ENCODE data around the gene FBXL16. TPM values are rescaled to one million over a fixed set of nuclear protein-coding genes. Genes with fewer than 3 reads are reported as not detected.
"Not testable (repeated sequence)": the region's sequence is repeated elsewhere in the genome, so short reads cannot be mapped to it uniquely, and the experiment has no call there.

Gene FBXL16, protein sequence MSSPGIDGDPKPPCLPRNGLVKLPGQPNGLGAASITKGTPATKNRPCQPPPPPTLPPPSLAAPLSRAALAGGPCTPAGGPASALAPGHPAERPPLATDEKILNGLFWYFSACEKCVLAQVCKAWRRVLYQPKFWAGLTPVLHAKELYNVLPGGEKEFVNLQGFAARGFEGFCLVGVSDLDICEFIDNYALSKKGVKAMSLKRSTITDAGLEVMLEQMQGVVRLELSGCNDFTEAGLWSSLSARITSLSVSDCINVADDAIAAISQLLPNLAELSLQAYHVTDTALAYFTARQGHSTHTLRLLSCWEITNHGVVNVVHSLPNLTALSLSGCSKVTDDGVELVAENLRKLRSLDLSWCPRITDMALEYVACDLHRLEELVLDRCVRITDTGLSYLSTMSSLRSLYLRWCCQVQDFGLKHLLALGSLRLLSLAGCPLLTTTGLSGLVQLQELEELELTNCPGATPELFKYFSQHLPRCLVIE
- total RNA-seq (10 to 100 TPM in 1 of 2 experiments, 1 to 10 TPM in 1; 7.6 to 11.1 TPM), polyA plus RNA-seq (16.9 TPM)

DNA sequence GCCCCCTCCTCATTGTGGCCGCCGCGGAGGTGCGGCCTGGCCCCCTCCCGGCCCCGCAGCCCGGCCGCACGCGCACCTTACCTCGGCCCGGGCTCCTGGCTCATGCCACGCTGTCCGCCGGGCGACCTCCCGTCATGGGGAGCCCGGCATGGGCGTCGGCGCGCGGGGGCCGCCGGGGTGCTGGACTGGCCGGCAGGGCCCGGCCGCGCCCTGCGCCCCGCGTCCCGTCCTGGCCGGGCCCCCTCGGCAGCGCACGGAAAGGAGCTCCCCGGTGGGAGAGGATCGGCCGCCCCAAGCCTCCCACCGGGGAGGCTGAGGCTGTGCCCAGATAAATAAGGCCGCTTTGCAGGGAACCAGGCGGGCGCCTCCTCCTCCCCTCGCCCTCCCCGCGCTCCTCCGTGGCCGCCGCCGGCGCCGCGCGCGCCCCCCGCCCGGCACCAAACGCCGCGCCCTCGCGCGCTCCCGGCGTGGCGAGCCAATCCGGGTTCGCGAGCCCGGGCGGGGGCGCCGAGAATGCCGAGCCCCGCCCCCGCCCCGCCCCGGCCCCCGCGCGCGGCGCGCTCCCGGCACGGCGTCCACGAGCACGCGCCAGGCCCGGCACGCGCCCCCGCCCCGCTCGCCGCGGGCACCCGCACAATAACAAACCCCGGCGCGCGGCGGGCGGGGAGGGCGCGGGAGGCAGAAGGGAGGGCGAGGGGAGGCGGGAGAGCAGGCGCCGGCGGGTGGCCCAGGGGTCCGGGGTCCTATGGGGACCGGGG is at the start of gene FBXL16:
Gene FBXL16 (minus strand): TSS at position 371 of the 758 bp plus-strand sequence. CDS start 8,396 bp downstream, outside the sequence.
- ChIA-PET POLR2A (no interaction called here), CTCF (interaction anchor here (22.8 kb wide), 1 partner anchor 31 kb away, joined by 332 read pairs; the partner anchor contains the start of genes CIAO3 and HAGHL)
- Mint-ChIP-seq H3K9me3 (no peaks in the 10 kb centered on the region), H3K27ac (no peak within 1 kb of the TSS), H3K4me3 (peak within 1 kb of the TSS in 3 of 7 donors; percentile 29 to 81 (median 41)), H3K27me3 (peaks cover 36 to 47% of the 10 kb centered on the region in 2 donors), H3K36me3 (no peaks in the 10 kb centered on the region), H3K4me1 (peaks cover 0 to 17% (median 4%) of the 10 kb centered on the region in 3 donors)
- Histone ChIP-seq H3K4me1 (ENCODE audit: insufficient read depth, low read length) (peaks cover 5% of the 10 kb centered on the region), H3K9me3 (ENCODE audit: low read length) (no peaks in the 10 kb centered on the region), H3K27me3 (ENCODE audit: insufficient read depth, low read length, poor library complexity, severe bottlenecking) (peaks cover 69% of the 10 kb centered on the region), H3K27ac (ENCODE audit: low read depth, low read length) (no peak within 1 kb of the TSS), H3K36me3 (ENCODE audit: insufficient read depth, low read length) (no peaks in the 10 kb centered on the region), H3K4me3 (ENCODE audit: low read length) (no peak within 1 kb of the TSS)
- no peak for DNase-seq

DNA sequence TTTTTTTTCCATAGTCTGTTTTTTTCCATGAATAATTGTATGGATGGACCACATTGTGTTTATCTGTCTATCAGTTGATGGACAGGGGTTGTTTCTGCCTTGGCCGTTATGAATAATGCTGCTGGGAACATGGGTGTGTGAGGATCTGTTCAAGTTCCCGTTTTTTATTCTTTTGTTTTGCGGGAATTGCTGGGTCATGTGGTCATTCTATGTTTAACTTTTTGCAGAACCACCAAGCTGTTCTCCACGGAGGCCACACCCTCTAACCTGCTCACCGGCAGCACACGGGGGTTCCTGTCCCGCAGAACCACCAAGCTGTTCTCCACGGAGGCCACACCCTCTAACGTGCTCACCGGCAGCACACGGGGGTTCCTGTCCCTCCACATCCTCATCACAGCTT is 49.1 kb upstream of the FBXL16 start:
- POLR2A ChIA-PET: no interaction called here
- Mint-ChIP-seq H3K4me1 (peaks cover 0 to 3% (median 2%) of the 10 kb centered on the region in 3 donors), H3K27me3 (peaks cover 6 to 7% of the 10 kb centered on the region in 2 donors), H3K36me3 (peaks cover 0 to 2% (median 0%) of the 10 kb centered on the region in 3 donors), H3K4me3 (no peak overlapping the region), H3K9me3 (peaks cover 0 to 3% (median 0%) of the 10 kb centered on the region in 5 donors), H3K27ac (no peak overlapping the region)
- Histone ChIP-seq H3K4me3 (ENCODE audit: low read length) (no peak overlapping the region), H3K36me3 (ENCODE audit: insufficient read depth, low read length) (no peaks in the 10 kb centered on the region), H3K27ac (ENCODE audit: low read depth, low read length) (no peak overlapping the region), H3K9me3 (ENCODE audit: low read length) (no peaks in the 10 kb centered on the region), H3K27me3 (ENCODE audit: insufficient read depth, low read length, poor library complexity, severe bottlenecking) (no peaks in the 10 kb centered on the region), H3K4me1 (ENCODE audit: insufficient read depth, low read length) (no peaks in the 10 kb centered on the region)
- CTCF ChIA-PET: no interaction called here
- no peak for DNase-seq

DNA sequence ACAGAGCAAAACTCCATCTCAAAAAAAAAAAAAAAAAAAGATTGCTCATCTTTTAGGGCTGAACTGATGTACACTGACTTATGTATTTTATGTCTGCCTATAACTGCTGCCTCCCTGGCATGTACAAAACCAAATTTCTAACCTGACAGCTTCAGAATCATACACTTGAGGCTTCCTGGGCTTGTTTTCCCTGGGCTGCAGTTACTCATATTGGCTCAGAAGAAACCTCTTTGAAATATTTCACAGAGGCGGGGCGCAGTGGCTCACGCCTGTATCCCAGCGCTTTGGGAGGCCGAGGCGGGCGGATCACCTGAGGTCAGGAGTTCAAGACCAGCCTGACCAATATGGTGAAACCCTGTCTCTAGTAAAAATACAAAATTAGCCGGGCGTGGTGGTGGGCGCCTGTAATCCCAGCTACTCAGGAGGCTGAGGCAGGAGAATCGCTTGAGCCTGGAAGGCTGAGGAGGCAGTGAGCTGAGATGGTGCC is 48.6 kb upstream of the FBXL16 start:
- H3K9me3 ChIP-seq (ENCODE audit: low read length); H3K27ac ChIP-seq (ENCODE audit: low read depth, low read length); H3K36me3 ChIP-seq (ENCODE audit: insufficient read depth, low read length); H3K4me3 Mint-ChIP-seq; H3K27ac Mint-ChIP-seq; CTCF ChIA-PET; H3K4me1 ChIP-seq (ENCODE audit: insufficient read depth, low read length); POLR2A ChIA-PET; H3K4me1 Mint-ChIP-seq; H3K27me3 Mint-ChIP-seq; H3K27me3 ChIP-seq (ENCODE audit: insufficient read depth, low read length, poor library complexity, severe bottlenecking); H3K4me3 ChIP-seq (ENCODE audit: low read length); DNase-seq; H3K36me3 Mint-ChIP-seq; H3K9me3 Mint-ChIP-seq: not testable (repeated sequence)

- H3K36me3 Mint-ChIP-seq: no peaks in the 10 kb centered on the region
- H3K27me3 Mint-ChIP-seq: peaks cover 0 to 4% of the 10 kb centered on the region in 2 donors
- Histone ChIP-seq H3K27me3 (ENCODE audit: insufficient read depth, low read length, poor library complexity, severe bottlenecking) (no peaks in the 10 kb centered on the region), H3K9me3 (ENCODE audit: low read length) (no peaks in the 10 kb centered on the region), H3K27ac (ENCODE audit: low read depth, low read length) (no peak overlapping the region), H3K4me3 (ENCODE audit: low read length) (no peak overlapping the region), H3K4me1 (ENCODE audit: insufficient read depth, low read length) (no peaks in the 10 kb centered on the region), H3K36me3 (ENCODE audit: insufficient read depth, low read length) (no peaks in the 10 kb centered on the region)
- H3K27ac Mint-ChIP-seq: no peak overlapping the region
- H3K4me1 Mint-ChIP-seq: peaks cover 0 to 3% (median 2%) of the 10 kb centered on the region in 3 donors
- POLR2A ChIA-PET: interaction anchor here (0.6 kb wide), 1 partner anchor 1130 kb away, joined by 3 read pairs; no protein-coding TSS in a partner anchor
- H3K4me3 Mint-ChIP-seq: no peak overlapping the region
- peaks cover 0 to 3% (median 0%) of the 10 kb centered on the region in 5 donors for H3K9me3 Mint-ChIP-seq
- DNase-seq: no peak
- CTCF ChIA-PET: interaction anchor here (1.3 to 1.8 kb wide), 2 partner anchors 25 to 34 kb away, joined by 3 to 5 read pairs; no protein-coding TSS in a partner anchor
These were observed 46.4 kb upstream of the FBXL16 start for GRCh38 chr16:752007-752312.

GRCh38 chr16:751152-752006 is 45.8 kb upstream of the FBXL16 start:
- no peak overlapping the region for H3K4me3 ChIP-seq (ENCODE audit: low read length)
- no peaks in the 10 kb centered on the region for H3K4me1 ChIP-seq (ENCODE audit: insufficient read depth, low read length)
- Mint-ChIP-seq H3K36me3 (no peaks in the 10 kb centered on the region), H3K9me3 (peaks cover 0 to under 1% (median 0%) of the 10 kb centered on the region in 5 donors), H3K4me1 (peaks cover 0 to 3% (median 2%) of the 10 kb centered on the region in 3 donors), H3K4me3 (no peak overlapping the region), H3K27me3 (peaks cover 0 to 3% of the 10 kb centered on the region in 2 donors), H3K27ac (no peak overlapping the region)
- DNase-seq: no peak
- ChIA-PET CTCF (interaction anchor here (1.3 to 1.8 kb wide), 2 partner anchors 26 to 34 kb away, joined by 3 to 5 read pairs; no protein-coding TSS in a partner anchor), POLR2A (no interaction called here)
- H3K9me3 ChIP-seq (ENCODE audit: low read length): no peaks in the 10 kb centered on the region
- no peaks in the 10 kb centered on the region for H3K36me3 ChIP-seq (ENCODE audit: insufficient read depth, low read length)
- H3K27me3 ChIP-seq (ENCODE audit: insufficient read depth, low read length, poor library complexity, severe bottlenecking): no peaks in the 10 kb centered on the region
- no peak overlapping the region for H3K27ac ChIP-seq (ENCODE audit: low read depth, low read length)

DNA sequence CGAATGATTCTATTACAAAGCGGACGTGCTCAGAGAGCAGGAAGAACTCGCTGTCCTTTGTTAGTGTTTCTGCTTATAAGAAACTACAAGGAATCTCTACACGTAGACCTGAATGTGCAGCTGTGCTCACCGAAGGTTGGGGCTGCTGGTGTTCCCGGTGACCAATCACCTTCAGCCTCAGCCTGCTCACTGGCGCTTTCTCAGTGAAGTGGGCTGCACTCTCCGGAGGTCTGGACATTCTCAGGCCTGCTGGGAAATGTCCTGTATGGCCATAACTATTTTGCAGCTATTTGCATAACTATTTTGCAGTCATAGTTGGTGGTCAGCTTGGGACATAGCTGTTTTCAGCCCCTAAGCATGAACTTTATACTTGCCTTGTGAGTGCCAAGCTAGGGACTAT is 44.9 kb upstream of the FBXL16 start:
- Mint-ChIP-seq H3K4me1 (peaks cover 0 to 3% (median 2%) of the 10 kb centered on the region in 3 donors), H3K36me3 (no peaks in the 10 kb centered on the region), H3K27ac (no peak overlapping the region), H3K4me3 (no peak overlapping the region), H3K9me3 (no peaks in the 10 kb centered on the region), H3K27me3 (peaks cover 0 to 3% of the 10 kb centered on the region in 2 donors)
- Histone ChIP-seq H3K27ac (ENCODE audit: low read depth, low read length) (no peak overlapping the region), H3K4me1 (ENCODE audit: insufficient read depth, low read length) (no peaks in the 10 kb centered on the region), H3K27me3 (ENCODE audit: insufficient read depth, low read length, poor library complexity, severe bottlenecking) (no peaks in the 10 kb centered on the region), H3K9me3 (ENCODE audit: low read length) (no peaks in the 10 kb centered on the region), H3K36me3 (ENCODE audit: insufficient read depth, low read length) (no peaks in the 10 kb centered on the region), H3K4me3 (ENCODE audit: low read length) (no peak overlapping the region)
- CTCF ChIA-PET: interaction anchor here (1.8 to 2.0 kb wide), 2 partner anchors 9 to 35 kb away, joined by 5 to 7 read pairs; partner anchors contain the start of gene CIAO3
- no peak for DNase-seq
- POLR2A ChIA-PET: no interaction called here

GRCh38 chr16:749010-749409 is 43.4 kb upstream of the FBXL16 start:
- POLR2A ChIA-PET: no interaction called here
- H3K27ac Mint-ChIP-seq: no peak overlapping the region

More at GRCh38 chr16:749010-749409, 43.4 kb upstream of the FBXL16 start:
- no peak overlapping the region for H3K27ac ChIP-seq (ENCODE audit: low read depth, low read length)
- H3K9me3 ChIP-seq (ENCODE audit: low read length): no peaks in the 10 kb centered on the region
- no peak overlapping the region for H3K4me3 ChIP-seq (ENCODE audit: low read length)
- Mint-ChIP-seq H3K27me3 (peaks cover 0 to 3% of the 10 kb centered on the region in 2 donors), H3K4me3 (no peak overlapping the region), H3K36me3 (no peaks in the 10 kb centered on the region), H3K4me1 (no peaks in the 10 kb centered on the region), H3K9me3 (no peaks in the 10 kb centered on the region)
- CTCF ChIA-PET: interaction anchor here (0.7 to 2.0 kb wide), 2 partner anchors 8 to 37 kb away, joined by 3 to 7 read pairs; partner anchors contain the start of gene CIAO3
- H3K4me1 ChIP-seq (ENCODE audit: insufficient read depth, low read length): no peaks in the 10 kb centered on the region
- no peak for DNase-seq
- H3K36me3 ChIP-seq (ENCODE audit: insufficient read depth, low read length): no peaks in the 10 kb centered on the region
- H3K27me3 ChIP-seq (ENCODE audit: insufficient read depth, low read length, poor library complexity, severe bottlenecking): no peaks in the 10 kb centered on the region

All from CD8-positive, alpha-beta memory T cell (primary cell).